Superior temporal gyrus (tissue), 1 donor: ENCODE data around the gene ECT2.
"Not testable (repeated sequence)": the region's sequence is repeated elsewhere in the genome, so short reads cannot be mapped to it uniquely, and the experiment has no call there.

ENCODE experiments used
- DNase-seq: peaks from one replicate; pipeline ENCODE4 v3.0.0-alpha.2; 2016; ENCODE audit errors: extremely low spot score

The ECT2 gene

GRCh38 chr3:172746475-172746874, 4.1 kb upstream of the ECT2 start:
- DNase-seq = no peak

- DNase-seq = peak; percentile 50
Measured at GRCh38 chr3:172749230-172749965, 1.1 kb upstream of the ECT2 start.

- DNase-seq = no peak
Measured at GRCh38 chr3:172750069-172750367, 508 bp upstream of the ECT2 start.

DNA sequence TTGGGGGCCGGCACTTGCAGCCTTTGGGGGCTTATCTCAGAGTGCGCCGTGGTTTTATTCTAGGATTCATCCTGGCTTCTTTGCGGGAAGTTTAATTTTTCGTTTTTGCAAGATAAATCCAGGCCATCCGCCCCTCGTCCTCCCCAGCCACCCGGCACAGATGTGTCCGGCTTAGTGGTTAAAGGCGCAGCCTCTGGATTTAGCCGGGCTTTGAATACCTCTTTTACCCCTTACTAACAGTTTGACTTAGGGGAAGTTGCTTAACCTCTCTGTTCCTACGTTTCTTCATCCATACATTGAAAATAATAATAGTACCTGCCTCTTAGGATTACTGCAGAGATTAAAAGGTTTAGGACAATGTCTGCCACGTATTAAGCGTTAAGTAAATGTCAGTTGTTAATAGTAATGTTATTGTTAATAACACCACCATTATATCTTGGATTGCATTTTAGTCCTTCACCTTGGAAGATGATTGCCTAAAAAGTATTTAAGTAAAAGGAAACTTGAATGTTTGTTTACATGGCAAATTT, 714 bp downstream of the ECT2 start:
- no peak for DNase-seq

GRCh38 chr3:172752651-172753050, 2.1 kb downstream of the ECT2 start:
- no peak for DNase-seq

GRCh38 chr3:172753125-172753524, 2.6 kb downstream of the ECT2 start:
- no peak for DNase-seq

- not testable (repeated sequence) for DNase-seq
Measured at GRCh38 chr3:172760416-172760815, 9.9 kb downstream of the ECT2 start.

DNA sequence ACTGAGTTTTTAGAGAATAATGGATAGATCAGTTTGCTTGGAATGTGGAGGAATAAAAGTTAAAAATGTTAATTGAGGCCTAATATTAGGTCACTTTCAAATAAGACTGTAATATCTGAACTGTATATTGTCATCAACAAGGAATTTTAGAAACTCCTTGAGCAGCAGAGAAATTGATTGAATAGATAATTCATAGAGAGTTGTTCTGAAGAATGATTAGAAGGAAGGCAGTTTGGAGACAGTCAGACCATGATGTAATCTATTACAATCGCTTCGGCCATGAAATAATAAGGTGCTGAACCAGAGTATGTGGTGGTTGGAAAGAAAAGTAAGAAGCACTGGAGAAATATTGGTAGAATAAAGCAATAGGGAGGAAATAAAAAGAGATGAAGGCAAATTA, 15.7 kb downstream of the ECT2 start:
- no peak for DNase-seq

DNA sequence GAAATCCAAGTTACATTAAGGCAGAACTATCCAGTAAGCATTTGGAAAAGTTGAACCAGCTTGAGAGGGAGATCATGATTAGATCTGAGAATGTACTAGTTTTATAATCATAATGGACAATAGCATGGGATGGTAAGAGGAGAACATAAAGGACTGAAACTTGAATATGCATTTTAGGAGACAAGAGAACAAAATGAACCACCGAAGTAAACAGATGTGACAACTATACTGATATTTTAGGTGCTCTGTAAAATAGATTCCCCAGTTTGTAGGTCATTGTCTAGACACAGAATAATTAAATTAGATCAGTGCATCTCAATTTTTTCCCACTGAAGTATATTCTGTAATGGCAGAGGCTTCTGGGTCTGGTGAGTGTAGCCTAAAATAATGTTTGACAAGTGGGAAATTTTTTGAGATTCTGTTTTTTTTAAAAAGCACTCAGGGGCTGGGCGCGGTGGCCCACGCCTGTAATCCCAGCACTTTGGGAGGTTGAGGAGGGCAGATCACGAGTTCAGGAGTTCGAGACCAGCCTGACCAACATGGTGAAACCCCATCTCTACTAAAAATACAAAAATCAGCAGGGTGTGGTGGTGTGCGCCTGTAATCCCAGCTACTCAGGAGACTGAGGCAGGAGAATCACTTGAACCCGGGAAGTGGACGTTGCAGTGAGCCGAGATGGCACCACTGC, 16.3 kb downstream of the ECT2 start:
- DNase-seq = no peak

- no peak for DNase-seq
Measured at GRCh38 chr3:172770382-172770781, 19.9 kb downstream of the ECT2 start.

GRCh38 chr3:172771672-172772071, 21.1 kb downstream of the ECT2 start:
- DNase-seq = no peak

- DNase-seq = no peak
Measured at GRCh38 chr3:172776049-172776717, 25.7 kb downstream of the ECT2 start.

DNA sequence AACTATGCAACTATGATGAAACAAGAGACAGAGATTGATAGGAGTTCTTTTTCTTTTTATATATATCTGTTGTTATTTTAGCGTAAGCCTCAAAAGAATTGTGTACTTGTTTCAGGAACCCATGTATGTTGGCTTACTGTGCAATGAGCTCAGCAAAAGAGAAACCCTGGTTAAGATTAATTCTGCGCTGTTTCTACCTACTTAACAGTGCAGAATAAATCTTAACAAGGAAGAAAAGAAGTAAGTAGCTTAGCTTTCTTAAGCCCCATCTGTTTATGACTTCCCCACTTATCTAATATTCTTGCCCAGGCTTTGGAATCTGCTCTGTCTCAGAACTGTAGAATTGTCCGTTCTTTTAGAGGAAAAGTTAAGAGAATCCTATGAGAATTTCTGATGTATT, 27.4 kb downstream of the ECT2 start:
- DNase-seq = no peak

- no peak for DNase-seq
Measured at GRCh38 chr3:172782235-172782634, 31.7 kb downstream of the ECT2 start.

DNA sequence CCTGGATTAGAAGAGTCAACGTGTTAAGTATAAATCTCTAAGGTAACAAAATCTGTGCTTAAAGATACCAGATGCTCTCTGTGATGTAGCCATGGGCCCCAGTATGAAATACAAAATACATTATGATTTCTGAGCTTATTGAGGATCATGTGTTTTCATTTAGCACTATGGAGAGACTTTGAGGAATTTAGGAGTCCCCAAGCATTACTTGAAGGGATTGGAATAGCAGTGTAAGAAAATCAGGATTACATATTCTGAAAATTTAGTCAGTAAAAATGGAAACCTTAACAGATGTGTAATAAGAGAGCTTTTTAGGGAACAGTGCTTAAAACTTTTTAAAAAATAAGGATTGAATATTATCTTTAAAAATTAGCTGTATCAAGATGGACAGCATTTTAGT, 35.5 kb downstream of the ECT2 start:
- no peak for DNase-seq

DNA sequence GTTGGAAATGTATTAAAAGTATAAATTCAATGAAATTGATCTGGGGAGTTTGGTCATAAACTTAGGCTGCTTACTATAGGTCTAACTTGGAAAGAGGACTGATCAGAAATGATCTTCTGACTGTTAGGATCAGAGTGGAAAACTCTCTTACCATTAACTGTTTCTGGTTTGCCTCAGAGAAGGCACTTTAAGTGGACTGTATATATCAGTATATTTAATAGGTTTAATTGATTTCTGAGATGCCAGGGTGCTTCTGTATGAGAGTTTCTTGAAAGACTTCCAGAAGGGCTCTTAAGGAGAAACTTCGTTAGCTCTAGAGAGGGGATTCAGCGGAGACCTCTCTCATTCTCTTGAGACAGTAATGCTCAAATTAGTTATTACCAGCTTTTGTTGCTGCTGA, 36.5 kb downstream of the ECT2 start:
- no peak for DNase-seq

DNA sequence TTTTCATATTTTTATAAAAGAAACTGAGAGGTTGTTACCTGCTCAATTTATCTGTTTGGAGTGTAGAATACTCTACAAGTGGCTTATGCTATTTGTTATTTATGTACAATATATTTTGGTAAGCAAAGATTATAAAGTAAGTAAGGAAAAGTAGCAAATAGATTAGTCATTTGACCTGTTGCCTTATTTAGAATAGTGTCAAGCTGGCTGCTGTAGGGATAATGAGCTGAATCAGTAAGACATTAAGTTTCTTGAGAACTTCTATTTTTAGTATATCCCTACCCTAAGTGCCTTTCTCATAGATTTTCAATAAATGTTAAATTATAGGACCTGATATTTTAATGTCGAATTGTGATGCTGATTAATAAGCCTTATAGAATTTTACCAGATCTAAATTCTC, 37.2 kb downstream of the ECT2 start:
- DNase-seq = no peak

DNA sequence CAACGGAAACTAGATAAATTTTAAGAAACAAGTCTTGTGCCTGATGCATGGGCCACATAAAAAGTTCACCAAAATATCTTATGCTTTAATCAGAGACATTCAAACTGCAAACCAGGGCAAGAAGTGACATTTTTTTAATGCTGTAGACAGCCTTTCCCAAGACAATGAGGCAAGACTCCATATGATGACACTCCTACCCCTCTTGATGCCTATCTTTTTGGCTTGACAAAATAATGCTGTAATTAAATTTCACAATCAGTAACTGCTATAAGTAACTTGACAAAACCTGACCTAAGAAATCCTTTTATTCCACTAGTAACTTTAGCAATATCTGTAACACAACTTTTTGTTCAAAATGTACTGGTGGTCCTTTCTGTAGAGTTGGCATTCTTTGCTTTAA, 48.7 kb downstream of the ECT2 start:
- DNase-seq = no peak

DNA sequence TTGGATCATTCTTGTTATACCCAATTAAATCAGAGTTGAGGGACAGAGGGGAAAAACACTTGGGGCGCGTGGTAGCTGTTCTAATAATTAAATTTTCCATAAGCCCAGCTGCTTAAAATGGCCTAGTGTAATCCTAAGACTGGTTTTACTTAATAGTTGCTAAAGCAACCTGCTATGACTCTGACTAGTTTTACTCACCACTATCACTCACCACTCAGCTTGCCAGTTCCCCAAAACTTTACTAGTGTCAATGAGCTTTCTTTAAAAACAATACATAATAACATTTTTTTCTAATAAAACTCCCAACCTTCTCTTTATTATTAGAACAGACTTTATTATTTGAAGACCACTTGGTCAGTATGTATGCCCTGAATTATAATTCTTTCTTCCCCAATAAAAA, 49.6 kb downstream of the ECT2 start:
- no peak for DNase-seq

DNA sequence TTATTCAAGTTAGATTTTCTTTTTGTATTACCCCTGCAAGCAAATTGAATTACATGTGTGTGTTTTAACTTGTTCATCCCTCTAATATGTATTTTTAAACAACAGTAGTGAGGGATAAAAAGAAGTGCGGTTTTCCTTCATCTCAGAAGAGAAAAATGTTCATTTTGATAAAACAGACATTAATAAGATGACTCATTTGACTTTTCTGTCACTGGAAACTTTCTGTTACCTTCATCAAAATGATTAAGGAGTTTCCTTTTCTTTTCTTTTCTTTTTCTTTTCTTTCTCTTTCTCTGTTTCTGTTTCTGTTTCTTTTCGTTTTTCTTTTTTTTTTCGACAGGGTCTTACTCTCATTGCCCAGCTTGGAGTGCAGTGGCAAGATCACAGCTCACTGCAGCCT, 53.0 kb downstream of the ECT2 start:
- DNase-seq = no peak

GRCh38 chr3:172804323-172804722, 53.8 kb downstream of the ECT2 start:
- DNase-seq = no peak

DNA sequence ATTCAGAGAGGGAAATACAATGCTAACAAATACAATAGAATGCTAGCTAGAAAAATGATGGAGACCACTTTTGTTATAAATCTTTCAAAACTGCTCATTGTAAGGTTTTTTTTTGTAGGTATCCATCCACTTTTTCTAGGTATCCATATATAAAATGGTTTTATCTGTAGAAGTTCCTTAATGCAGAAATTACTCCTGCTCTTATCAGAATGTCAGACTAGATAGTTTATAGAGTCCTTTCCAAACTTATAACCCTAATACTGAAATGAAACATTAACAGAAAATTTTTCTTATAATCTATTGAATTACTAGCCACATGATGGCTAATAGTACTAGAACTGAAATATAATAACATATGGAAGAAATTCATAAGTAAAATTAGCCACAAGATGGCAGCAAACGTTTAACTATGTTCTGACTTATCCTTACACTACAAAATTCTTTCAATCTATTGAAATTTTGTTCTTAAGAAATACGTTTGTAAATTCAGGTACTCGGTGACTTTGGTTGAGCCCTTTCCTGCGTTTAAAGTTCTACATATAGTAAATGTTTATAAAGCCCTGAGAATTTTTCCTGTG, 58.5 kb downstream of the ECT2 start:
- peak; percentile 89 for DNase-seq

GRCh38 chr3:172811099-172811498, 60.6 kb downstream of the ECT2 start:
- DNase-seq = no peak
